Liver (tissue), 9 donors: ENCODE results near the gene CABP5. TPM values are rescaled to one million over a fixed set of nuclear protein-coding genes. Genes with fewer than 3 reads are reported as not detected.

ENCODE experiments used
- DNase-seq: peaks from one replicate; pipeline ENCODE4 v3.0.0-alpha.2; 2017; ENCODE audit warnings: low spot score
- H3K27ac ChIP-seq, 2 donors: one replicate each; pipeline ENCODE4 v1.7.0; 2013; ENCODE audit warnings: inconsistent platforms in 2 of 2, low read length in 2 of 2, control low read depth in 1 of 2, low read depth in 1 of 2, mild to moderate bottlenecking in 1 of 2
- H3K27me3 ChIP-seq, 4 donors: one replicate each; pipeline versions ENCODE4 v1.6.1 to v1.7.0; 2013; ENCODE audit warnings: low read length in 3 of 4, inconsistent platforms in 1 of 4, mild to moderate bottlenecking in 1 of 4, moderate library complexity in 1 of 4; ENCODE audit not compliant: control insufficient read depth in 4 of 4, insufficient read depth in 4 of 4
- H3K36me3 ChIP-seq, 4 donors: one replicate each; pipeline versions ENCODE4 v1.6.1 to v1.7.0; 2013; ENCODE audit warnings: low read length in 3 of 4, mild to moderate bottlenecking in 3 of 4, low read depth in 1 of 4, moderate library complexity in 1 of 4; ENCODE audit not compliant: control insufficient read depth in 4 of 4, insufficient read depth in 3 of 4
- H3K4me1 ChIP-seq, 4 donors: one replicate each; pipeline versions ENCODE4 v1.6.1 to v1.7.0; 2013; ENCODE audit warnings: low read length in 3 of 4, mild to moderate bottlenecking in 3 of 4, moderate library complexity in 1 of 4; ENCODE audit not compliant: control insufficient read depth in 4 of 4, insufficient read depth in 4 of 4
- H3K4me3 ChIP-seq, 3 donors: one replicate each; pipeline versions ENCODE4 v1.6.1 to v1.7.0; 2013; ENCODE audit warnings: low read length in 3 of 3, control low read depth in 1 of 3, low read depth in 1 of 3, mild to moderate bottlenecking in 1 of 3
- H3K9ac ChIP-seq, 2 donors: one replicate each; pipeline ENCODE4 v1.7.0; 2013; ENCODE audit warnings: low read length in 2 of 2, mild to moderate bottlenecking in 2 of 2, moderate library complexity in 2 of 2, control low read depth in 1 of 2, low read depth in 1 of 2
- H3K9me3 ChIP-seq, 4 donors: one replicate each; pipeline versions ENCODE4 v1.6.1 to v1.7.0; 2013; ENCODE audit warnings: low read length in 3 of 4; ENCODE audit not compliant: control insufficient read depth in 4 of 4
- ATF3 ChIP-seq: IDR thresholded peaks from 2 replicates; pipeline ENCODE4 v1.6.1; 2016; ENCODE audit warnings: antibody characterized with exemption
- CTCF ChIP-seq: fragments of 150-350 bp; IDR thresholded peaks from 2 replicates; pipeline ENCODE4 v1.5.1; 2017; ENCODE audit warnings: improper control_type of control experiment, low read depth, low read length; ENCODE audit not compliant: missing input control
- EGR1 ChIP-seq, 2 donors: IDR thresholded peaks; 2 replicates each; pipeline ENCODE4 v1.6.1; 2016 to 2018; ENCODE audit warnings: antibody characterized with exemption in 2 of 2, low read depth in 2 of 2
- FOXA2 ChIP-seq: IDR thresholded peaks from 2 replicates; pipeline ENCODE4 v1.6.1; 2016; ENCODE audit warnings: antibody characterized with exemption
- GABPA ChIP-seq, 2 donors: IDR thresholded peaks in 1 of 2; conservative IDR thresholded peaks in 1 of 2; 2 replicates each; pipeline ENCODE4 v1.6.1; 2016; ENCODE audit warnings: antibody characterized with exemption in 2 of 2, mild to moderate bottlenecking in 1 of 2, moderate library complexity in 1 of 2
- HNF4A ChIP-seq, 2 donors: conservative IDR thresholded peaks; 2 replicates each; pipeline ENCODE4 v1.6.1; 2016; ENCODE audit warnings: antibody characterized with exemption in 2 of 2, mild to moderate bottlenecking in 2 of 2
- JUND ChIP-seq, 2 donors: IDR thresholded peaks; 2 replicates each; pipeline ENCODE4 v1.6.1; 2016; ENCODE audit warnings: antibody characterized with exemption in 2 of 2
- MAX ChIP-seq: IDR thresholded peaks from 2 replicates; pipeline ENCODE4 v1.6.1; 2016; ENCODE audit warnings: antibody characterized with exemption
- NR2F2 ChIP-seq: IDR thresholded peaks from 2 replicates; pipeline ENCODE4 v1.6.1; 2016; ENCODE audit warnings: antibody characterized with exemption
- RAD21 ChIP-seq, 2 donors: IDR thresholded peaks; 2 replicates each; pipeline ENCODE4 v1.6.1; 2016; ENCODE audit warnings: antibody characterized with exemption in 2 of 2, mild to moderate bottlenecking in 2 of 2
- REST ChIP-seq: IDR thresholded peaks from 2 replicates; pipeline ENCODE4 v1.6.1; 2016; ENCODE audit warnings: antibody characterized with exemption, mild to moderate bottlenecking
- TAF1 ChIP-seq: conservative IDR thresholded peaks from 2 replicates; pipeline ENCODE4 v1.6.1; 2016; ENCODE audit warnings: antibody characterized with exemption, mild to moderate bottlenecking
- YY1 ChIP-seq: IDR thresholded peaks from 2 replicates; pipeline ENCODE4 v1.6.1; 2016; ENCODE audit warnings: antibody characterized with exemption, mild to moderate bottlenecking
- ZBTB33 ChIP-seq: IDR thresholded peaks from 2 replicates; pipeline ENCODE4 v1.6.1; 2016; ENCODE audit warnings: antibody characterized with exemption
- WGBS: extraction: QIAGEN DNeasy Blood & Tissue Kit; methylation state at CpG from one replicate; pipeline ENCODE4 v1.1.7; 2013; 5-methylcytosine and 5-hydroxymethylcytosine counted together
- polyA plus RNA-seq, 2 donors: library from polyadenylated mRNA; stranded (reverse) in 1 of 2; unstranded in 1 of 2; fragments of 200-250 nt in 1 of 2; fragments of >200 nt in 1 of 2; fragmentation: Nextera tagmentation in 1 of 2; extraction: Ambion mirVana in 1 of 2; gene quantifications; one replicate each; pipeline versions ENCODE4 v1.2.1 to v1.2.3, GENCODE V29; 2013 to 2015
- total RNA-seq, 2 donors: library from RNA; depleted of rRNA; stranded (reverse); fragments of >200 nt; gene quantifications; one replicate each; pipeline ENCODE4 v1.2.3, GENCODE V29; 2014
- donor health status: healthy.
- donor health status: healthy.
- donor health status: healthy.
- donor health status: healthy.
- donor health status: healthy.

Gene CABP5
- total and polyA plus RNA-seq, 4 donors, result not detected

- peaks cover 0 to 8% (median 0%) of the 10 kb centered on the region in 4 donors for H3K27me3 ChIP-seq
- WGBS, result 79% methylated on average over 11 of the region's 11 CpGs
- peaks cover 0 to 9% (median 0%) of the 10 kb centered on the region in 4 donors for H3K9me3 ChIP-seq
- no peaks in the 10 kb centered on the region for H3K36me3 ChIP-seq
- H3K9ac ChIP-seq, result no peak overlapping the region
- H3K4me3 ChIP-seq, result no peak overlapping the region
- no peaks in the 10 kb centered on the region for H3K4me1 ChIP-seq
- no peak for TF ChIP-seq JUND (IDR thresholded peaks at IDR 0.05)
- no peak for TF ChIP-seq MAX
- TF ChIP-seq ATF3, result no peak
- no peak for TF ChIP-seq YY1
- TF ChIP-seq GABPA (IDR thresholded peaks at IDR 0.05 in 1 of 2, conservative IDR thresholded peaks at IDR 0.05 in 1 of 2), result no peak
- TF ChIP-seq TAF1, result no peak
- TF ChIP-seq RAD21 (IDR thresholded peaks at IDR 0.05), result no peak
- no peak for TF ChIP-seq ZBTB33
- TF ChIP-seq REST, result no peak
- no peak for TF ChIP-seq FOXA2
- no peak for TF ChIP-seq CTCF
- no peak for TF ChIP-seq EGR1 (IDR thresholded peaks at IDR 0.05; ENCODE audit: low read depth in 2 of 2)
- no peak for TF ChIP-seq HNF4A (conservative IDR thresholded peaks at IDR 0.05)
- no peak for TF ChIP-seq NR2F2
- H3K27ac ChIP-seq, result no peak overlapping the region
- no peak for DNase-seq
These were observed 32.7 kb downstream of the CABP5 start for GRCh38 chr19:48010932-48011758.
